Measurements from ENCODE around the gene NPLOC4.

DNA sequence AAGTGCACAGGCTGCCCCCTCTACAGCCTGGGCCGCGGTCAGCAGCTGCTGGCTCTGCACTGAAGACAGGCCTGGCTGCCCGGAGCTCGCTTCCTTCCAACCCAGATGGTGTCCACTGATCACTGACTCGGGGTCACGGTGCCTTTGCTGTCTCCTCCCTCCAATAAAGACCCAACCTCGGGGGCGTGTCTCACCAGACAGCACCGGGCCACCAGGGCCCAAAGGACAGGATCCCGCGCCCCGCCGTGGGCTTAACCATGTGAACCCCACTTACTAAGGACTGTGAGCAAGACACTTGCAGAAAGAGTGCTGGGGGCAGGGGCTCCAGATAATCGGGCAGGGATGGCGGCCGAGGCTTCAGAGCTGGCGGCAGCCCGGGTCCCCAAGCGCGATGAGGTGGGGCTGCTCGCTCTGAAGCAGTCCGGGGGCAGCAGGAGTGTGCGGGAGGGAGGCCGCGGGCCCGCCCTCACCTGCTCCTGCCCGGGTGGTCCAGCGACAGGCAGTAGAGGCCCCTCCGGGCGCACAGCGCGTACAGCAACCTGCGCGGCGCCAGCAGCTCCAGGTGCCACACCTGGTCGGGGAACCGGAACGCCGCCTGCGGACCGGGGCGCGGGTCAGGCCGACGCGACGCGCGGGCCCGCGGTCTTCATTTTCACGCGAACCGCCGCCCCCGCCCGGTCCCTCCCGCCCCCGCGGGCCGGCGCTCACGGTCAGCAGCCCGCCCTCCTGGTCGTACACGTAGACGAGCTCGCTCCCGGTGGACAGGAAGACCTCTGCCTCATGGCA, 85.3 kb downstream of the NPLOC4 start:
- TF ChIP-seq CTCF (IDR thresholded peaks at IDR 0.05) (no peak), ZFX (IDR thresholded peaks at IDR 0.05; ENCODE audit: borderline replicate concordance) (no peak)

Measured in 22Rv1 (cell line).